Smooth muscle cell of the brain vasculature (primary cell): ENCODE measurements around the gene NDST1.

Experiments
- DNase-seq: peaks from one replicate; pipeline ENCODE4 v3.0.0-alpha.2; 2012; ENCODE audit warnings: low read depth, low spot score

The NDST1 gene

GRCh38 chr5:150606476-150606875, 98.5 kb downstream of the NDST1 start:
- DNase-seq = no peak

GRCh38 chr5:150607105-150607504, 99.2 kb downstream of the NDST1 start:
- DNase-seq = no peak
